ENCODE measurements around the gene WNK1. TPM values are rescaled to one million over a fixed set of nuclear protein-coding genes. Genes with fewer than 3 reads are reported as not detected.
"Not testable (repeated sequence)": the region's sequence is repeated elsewhere in the genome, so short reads cannot be mapped to it uniquely, and the experiment has no call there.

WNK1 gene
- total RNA-seq, 4 donors from 2014 or later: 79.2 to 169 (median 92.1) TPM

GRCh38 chr12:920676-921075, 168.3 kb downstream of the WNK1 start:
- no peak for DNase-seq
- no peak for TF ChIP-seq CTCF (IDR thresholded peaks at IDR 0.05)
- TF ChIP-seq EP300 (IDR thresholded peaks at IDR 0.05; ENCODE audit: low read depth): no peak
- TF ChIP-seq POLR2A (IDR thresholded peaks at IDR 0.05): no peak
- TF ChIP-seq POLR2AphosphoS5 (IDR thresholded peaks at IDR 0.05): no peak
- no peak overlapping the region for H3K4me3 ChIP-seq
- H3K9me3 ChIP-seq: no peaks in the 10 kb centered on the region
- H3K4me1 ChIP-seq: no peaks in the 10 kb centered on the region
- H3K27ac ChIP-seq: no peak overlapping the region
- H3K36me3 ChIP-seq: peaks cover 0 to 45% (median 9%) of the 10 kb centered on the region in 4 donors
- in situ Hi-C loops (cut with MboI; ENCODE audit: low pct_ligation_motif_present in 1 of 4, low pct_unique_long_range_greater_than_20kb in 1 of 4, low sequenced_read_pairs in 3 of 4) (no loop called here), intact Hi-C loops (cut with DNase I; ENCODE audit: low total_unique reads) (no loop called here)
- WGBS, 2 donors (ENCODE audit: low coverage in 1 of 2): 95 to 100% methylated on average over 1 of the region's 1 CpG
- H3K27me3 ChIP-seq: no peaks in the 10 kb centered on the region

- Histone ChIP-seq H3K27ac (no peak overlapping the region), H3K9me3 (no peaks in the 10 kb centered on the region), H3K4me1 (no peaks in the 10 kb centered on the region), H3K36me3 (peaks cover 0 to 51% (median 8%) of the 10 kb centered on the region in 4 donors), H3K4me3 (no peak overlapping the region), H3K27me3 (no peaks in the 10 kb centered on the region)
- TF ChIP-seq POLR2AphosphoS5 (IDR thresholded peaks at IDR 0.05): no peak
- no peak for TF ChIP-seq EP300 (IDR thresholded peaks at IDR 0.05; ENCODE audit: low read depth)
- no peak for TF ChIP-seq CTCF (IDR thresholded peaks at IDR 0.05)
- TF ChIP-seq POLR2A (IDR thresholded peaks at IDR 0.05): no peak
- 73 to 76% methylated on average over 2 of the region's 2 CpGs for WGBS, 2 donors (ENCODE audit: low coverage in 1 of 2)
- DNase-seq: no peak
- intact Hi-C loops (cut with DNase I; ENCODE audit: low total_unique reads) (no loop called here), in situ Hi-C loops (cut with MboI; ENCODE audit: low pct_ligation_motif_present in 1 of 4, low pct_unique_long_range_greater_than_20kb in 1 of 4, low sequenced_read_pairs in 3 of 4) (no loop called here)
These were observed 169.9 kb downstream of the WNK1 start for GRCh38 chr12:922285-922684.

GRCh38 chr12:926641-927040, 174.3 kb downstream of the WNK1 start:
- no peak for TF ChIP-seq POLR2AphosphoS5 (IDR thresholded peaks at IDR 0.05)
- in situ Hi-C loops (cut with MboI; ENCODE audit: low pct_ligation_motif_present in 1 of 4, low pct_unique_long_range_greater_than_20kb in 1 of 4, low sequenced_read_pairs in 3 of 4): loop anchor here in 1 of 4 donors (25.0 kb wide), 1 partner anchor 364 kb away; no protein-coding TSS in a partner anchor
- DNase-seq: no peak
- H3K4me3 ChIP-seq: no peak overlapping the region
- H3K9me3 ChIP-seq: no peaks in the 10 kb centered on the region
- H3K36me3 ChIP-seq: peaks cover 0 to 67% (median 23%) of the 10 kb centered on the region in 4 donors
- no peak overlapping the region for H3K27ac ChIP-seq
- 86 to 95% methylated on average over 7 to 12 of the region's 12 CpGs for WGBS, 2 donors (ENCODE audit: low coverage in 1 of 2)
- H3K4me1 ChIP-seq: no peaks in the 10 kb centered on the region
- intact Hi-C loops (cut with DNase I; ENCODE audit: low total_unique reads): no loop called here
- H3K27me3 ChIP-seq: no peaks in the 10 kb centered on the region

GRCh38 chr12:931060-931459, 178.7 kb downstream of the WNK1 start:
- H3K4me3 ChIP-seq: no peak overlapping the region
- no peak overlapping the region for H3K27ac ChIP-seq
- DNase-seq: no peak
- no peaks in the 10 kb centered on the region for H3K9me3 ChIP-seq
- H3K36me3 ChIP-seq: peaks cover 0 to 45% (median 18%) of the 10 kb centered on the region in 4 donors
- intact Hi-C loops (cut with DNase I; ENCODE audit: low total_unique reads) (no loop called here), in situ Hi-C loops (cut with MboI; ENCODE audit: low pct_ligation_motif_present in 1 of 4, low pct_unique_long_range_greater_than_20kb in 1 of 4, low sequenced_read_pairs in 3 of 4) (loop anchor here in 1 of 4 donors (25.0 kb wide), 1 partner anchor 369 kb away; no protein-coding TSS in a partner anchor)
- TF ChIP-seq POLR2A (IDR thresholded peaks at IDR 0.05) (no peak), EP300 (IDR thresholded peaks at IDR 0.05; ENCODE audit: low read depth) (no peak), POLR2AphosphoS5 (IDR thresholded peaks at IDR 0.05) (no peak), CTCF (IDR thresholded peaks at IDR 0.05) (no peak)
- no peaks in the 10 kb centered on the region for H3K4me1 ChIP-seq
- no peaks in the 10 kb centered on the region for H3K27me3 ChIP-seq
- 92 to 93% methylated on average over 3 to 5 of the region's 5 CpGs for WGBS, 2 donors (ENCODE audit: low coverage in 1 of 2)

GRCh38 chr12:931591-931990, 179.2 kb downstream of the WNK1 start:
- H3K27me3 ChIP-seq: no peaks in the 10 kb centered on the region
- peaks cover 0 to 39% (median 16%) of the 10 kb centered on the region in 4 donors for H3K36me3 ChIP-seq
- H3K9me3 ChIP-seq: no peaks in the 10 kb centered on the region
- intact Hi-C loops (cut with DNase I; ENCODE audit: low total_unique reads): no loop called here
- WGBS, 2 donors (ENCODE audit: low coverage in 1 of 2): 99% methylated on average over 4 of the region's 4 CpGs; no CpG with 5 or more reads in 1 of the 2 donors
- no peaks in the 10 kb centered on the region for H3K4me1 ChIP-seq
- DNase-seq: no peak
- no peak overlapping the region for H3K27ac ChIP-seq
- no peak for TF ChIP-seq POLR2AphosphoS5 (IDR thresholded peaks at IDR 0.05)
- no peak for TF ChIP-seq CTCF (IDR thresholded peaks at IDR 0.05)
- TF ChIP-seq EP300 (IDR thresholded peaks at IDR 0.05; ENCODE audit: low read depth): no peak
- TF ChIP-seq POLR2A (IDR thresholded peaks at IDR 0.05): no peak
- in situ Hi-C loops (cut with MboI; ENCODE audit: low pct_ligation_motif_present in 1 of 4, low pct_unique_long_range_greater_than_20kb in 1 of 4, low sequenced_read_pairs in 3 of 4): loop anchor here in 1 of 4 donors (25.0 kb wide), 1 partner anchor 369 kb away; no protein-coding TSS in a partner anchor
- no peak overlapping the region for H3K4me3 ChIP-seq

- intact Hi-C loops (cut with DNase I; ENCODE audit: low total_unique reads); H3K9me3 ChIP-seq; H3K4me3 ChIP-seq; H3K4me1 ChIP-seq; H3K27ac ChIP-seq; H3K27me3 ChIP-seq; DNase-seq: not testable (repeated sequence)
- in situ Hi-C loops (cut with MboI; ENCODE audit: low pct_ligation_motif_present in 1 of 4, low pct_unique_long_range_greater_than_20kb in 1 of 4, low sequenced_read_pairs in 3 of 4): loop anchor here in 1 of 4 donors (25.0 kb wide), 1 partner anchor 374 kb away; no protein-coding TSS in a partner anchor
- 95 to 97% methylated on average over 10 to 12 of the region's 12 CpGs for WGBS, 2 donors (ENCODE audit: low coverage in 1 of 2)
- peaks cover 0 to 11% (median 2%) of the 10 kb centered on the region in 4 donors for H3K36me3 ChIP-seq
These were observed 183.5 kb downstream of the WNK1 start for GRCh38 chr12:935891-936290.

All from transverse colon (tissue), 4 donors.